Measurements from ENCODE around the gene MYRFL.

- TF ChIP-seq, protein P1, sequence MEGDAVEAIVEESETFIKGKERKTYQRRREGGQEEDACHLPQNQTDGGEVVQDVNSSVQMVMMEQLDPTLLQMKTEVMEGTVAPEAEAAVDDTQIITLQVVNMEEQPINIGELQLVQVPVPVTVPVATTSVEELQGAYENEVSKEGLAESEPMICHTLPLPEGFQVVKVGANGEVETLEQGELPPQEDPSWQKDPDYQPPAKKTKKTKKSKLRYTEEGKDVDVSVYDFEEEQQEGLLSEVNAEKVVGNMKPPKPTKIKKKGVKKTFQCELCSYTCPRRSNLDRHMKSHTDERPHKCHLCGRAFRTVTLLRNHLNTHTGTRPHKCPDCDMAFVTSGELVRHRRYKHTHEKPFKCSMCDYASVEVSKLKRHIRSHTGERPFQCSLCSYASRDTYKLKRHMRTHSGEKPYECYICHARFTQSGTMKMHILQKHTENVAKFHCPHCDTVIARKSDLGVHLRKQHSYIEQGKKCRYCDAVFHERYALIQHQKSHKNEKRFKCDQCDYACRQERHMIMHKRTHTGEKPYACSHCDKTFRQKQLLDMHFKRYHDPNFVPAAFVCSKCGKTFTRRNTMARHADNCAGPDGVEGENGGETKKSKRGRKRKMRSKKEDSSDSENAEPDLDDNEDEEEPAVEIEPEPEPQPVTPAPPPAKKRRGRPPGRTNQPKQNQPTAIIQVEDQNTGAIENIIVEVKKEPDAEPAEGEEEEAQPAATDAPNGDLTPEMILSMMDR (IDR thresholded peaks at IDR 0.05; ENCODE audit: low read depth, low read length) = no peak
- TF ChIP-seq EZH2phosphoT487 (IDR thresholded peaks at IDR 0.05; ENCODE audit: low read depth) = no peak
Observed at GRCh38 chr12:69947123-69947522, 122.1 kb downstream of the MYRFL start.

Measured in OCI-LY3 (cell line).